H1 (cell line): ENCODE measurements around the gene DRC7. TPM values are rescaled to one million over a fixed set of nuclear protein-coding genes. Genes with fewer than 3 reads are reported as not detected.
A peak's percentile ranks its signal among the peaks of the same experiment; 100 is the strongest.

Experiments used
- CHD2 ChIP-seq: IDR thresholded peaks from 2 replicates; pipeline ENCODE4 v1.6.1; 2012; ENCODE audit warnings: low read length, improper control_type of control experiment
- EZH2 ChIP-seq: fragments of 200-600 bp; sonication (generic); IDR thresholded peaks from 2 replicates; pipeline ENCODE4 v1.7.1; 2012; ENCODE audit warnings: low read depth, mild to moderate bottlenecking, moderate library complexity, low read length, inconsistent platforms; ENCODE audit not compliant: severe bottlenecking
- HDAC2 ChIP-seq, 2 experiments: fragments of 300-600 bp in 1 of 2; sonication (generic) in 1 of 2; IDR thresholded peaks; 2 replicates each; pipeline ENCODE4 v1.6.1; 2011 to 2012; ENCODE audit warnings: low read depth in 2 of 2, low read length in 2 of 2, mild to moderate bottlenecking in 2 of 2, moderate library complexity in 2 of 2, borderline replicate concordance in 1 of 2, inconsistent platforms in 1 of 2
- JUN ChIP-seq: IDR thresholded peaks from 2 replicates; pipeline ENCODE4 v1.6.1; 2011; ENCODE audit warnings: low read depth, mild to moderate bottlenecking, improper control_type of control experiment, low read length
- JUND ChIP-seq: IDR thresholded peaks from 2 replicates; pipeline ENCODE4 v1.6.1; 2011; ENCODE audit warnings: mild to moderate bottlenecking, improper control_type of control experiment, low read length
- KDM1A ChIP-seq: fragments of 200-600, 300-600 bp; sonication (generic); IDR thresholded peaks from 2 replicates; pipeline ENCODE4 v1.7.1; 2016; ENCODE audit warnings: mild to moderate bottlenecking, low read length, borderline replicate concordance
- NANOG ChIP-seq: IDR thresholded peaks from 2 replicates; pipeline ENCODE4 v1.6.1; 2011; ENCODE audit warnings: low read length, low read depth, mild to moderate bottlenecking, inconsistent platforms; ENCODE audit not compliant: insufficient read depth, poor library complexity, severe bottlenecking
- PHF8 ChIP-seq: fragments of 200-600 bp; sonication (generic); conservative IDR thresholded peaks from 2 replicates; pipeline ENCODE4 v1.7.1; 2012; ENCODE audit warnings: low read depth, mild to moderate bottlenecking, inconsistent platforms, low read length, moderate library complexity
- RAD21 ChIP-seq, 2 experiments: IDR thresholded peaks in 1 of 2; conservative IDR thresholded peaks in 1 of 2; 2 replicates each; pipeline ENCODE4 v1.6.1; 2011; ENCODE audit warnings: low read depth in 2 of 2, low read length in 2 of 2, improper control_type of control experiment in 1 of 2, inconsistent platforms in 1 of 2, mild to moderate bottlenecking in 1 of 2, moderate library complexity in 1 of 2
- RBBP5 ChIP-seq: IDR thresholded peaks from 2 replicates; pipeline ENCODE4 v1.7.1; 2012; ENCODE audit warnings: low read depth, mild to moderate bottlenecking, inconsistent platforms, low read length, moderate library complexity, borderline replicate concordance
- RFX5 ChIP-seq: IDR thresholded peaks from 2 replicates; pipeline ENCODE4 v1.6.1; 2011; ENCODE audit warnings: low read depth, low read length, improper control_type of control experiment, borderline replicate concordance
- TAF7 ChIP-seq: optimal IDR thresholded peaks from 2 replicates; pipeline ENCODE3; 2011; ENCODE audit warnings: low read depth, mild to moderate bottlenecking, inconsistent platforms, low read length, moderate library complexity, borderline replicate concordance
- TEAD4 ChIP-seq: IDR thresholded peaks from 2 replicates; pipeline ENCODE4 v1.6.1; 2012; ENCODE audit warnings: low read depth, low read length, inconsistent platforms, mixed read lengths
- USF2 ChIP-seq: IDR thresholded peaks from 2 replicates; pipeline ENCODE4 v1.6.1; 2011; ENCODE audit warnings: low read length, improper control_type of control experiment
- YY1 ChIP-seq: IDR thresholded peaks from 2 replicates; pipeline ENCODE4 v1.6.1; 2011; ENCODE audit warnings: low read depth, mild to moderate bottlenecking, low read length
- polyA plus RNA-seq, 7 experiments: library from polyadenylated mRNA; depleted of rRNA in 3 of 7; stranded (reverse) in 5 of 7; unstranded in 2 of 7; fragments of >200 nt in 5 of 7; fragments of 200-250 nt in 2 of 7; gene quantifications; 1 replicate in 5 of 7; 2 replicates in 1 of 7; 4 replicates in 1 of 7; pipeline versions ENCODE4 v1.2.1 to v1.2.3, GENCODE V29; 2011 to 2013; ENCODE audit warnings: missing spikeins in 2 of 7, mixed read lengths in 2 of 7
- total RNA-seq: library from RNA; stranded (reverse); fragmentation: NEBNext Ultra II Directional; extraction: Animal tissue kit (Norgen Biotek cat#: 25700); gene quantifications from 2 replicates; pipeline ENCODE4 v1.2.1, GENCODE V29; 2021

DRC7 gene
- total and polyA plus RNA-seq, 2 of the 8 experiments (the other 6 are each of a cell fraction or from before 2014, with no cell fraction given): 0.14 TPM; not detected in 1

- TF ChIP-seq RAD21 (IDR thresholded peaks at IDR 0.05 in 1 of 2, conservative IDR thresholded peaks at IDR 0.05 in 1 of 2; ENCODE audit: low read depth in 2 of 2, low read length in 2 of 2): peak; percentile 99
- TF ChIP-seq RFX5: no peak
- TF ChIP-seq TEAD4: 0 out of 2 replicates have a peak, but pooled peaks have one; percentile 26
- TF ChIP-seq PHF8: no peak
- TF ChIP-seq JUND: peak; percentile 75; the same call in 1 of the 2 replicates
- no peak for TF ChIP-seq USF2
- 0 out of 4 replicates have a peak, but pooled peaks of 1 of the 2 experiments have one; percentile 69 for TF ChIP-seq HDAC2 (IDR thresholded peaks at IDR 0.05; ENCODE audit: borderline replicate concordance in 1 of 2, low read depth in 2 of 2, low read length in 2 of 2)
- no peak for TF ChIP-seq TAF7
- TF ChIP-seq JUN: no peak
- TF ChIP-seq YY1: peak; percentile 65
- no peak for TF ChIP-seq NANOG
- TF ChIP-seq RBBP5: no peak
- TF ChIP-seq CHD2: no peak
- no peak for TF ChIP-seq EZH2
- peak; percentile 94 for TF ChIP-seq KDM1A
Measured at GRCh38 chr16:57648581-57649442, 45.8 kb upstream of the DRC7 start (continued).
